SH-SY5Y (cell line): ENCODE results near the gene DOCK2.

Source experiments
- GATA2 ChIP-seq: IDR thresholded peaks from 2 replicates; pipeline ENCODE4 v1.6.1; 2011; ENCODE audit warnings: mild to moderate bottlenecking, low read depth, low read length
- GATA3 ChIP-seq: IDR thresholded peaks from 2 replicates; pipeline ENCODE4 v1.6.1; 2011; ENCODE audit warnings: low read depth, mild to moderate bottlenecking, low read length, moderate library complexity

The DOCK2 gene

DNA sequence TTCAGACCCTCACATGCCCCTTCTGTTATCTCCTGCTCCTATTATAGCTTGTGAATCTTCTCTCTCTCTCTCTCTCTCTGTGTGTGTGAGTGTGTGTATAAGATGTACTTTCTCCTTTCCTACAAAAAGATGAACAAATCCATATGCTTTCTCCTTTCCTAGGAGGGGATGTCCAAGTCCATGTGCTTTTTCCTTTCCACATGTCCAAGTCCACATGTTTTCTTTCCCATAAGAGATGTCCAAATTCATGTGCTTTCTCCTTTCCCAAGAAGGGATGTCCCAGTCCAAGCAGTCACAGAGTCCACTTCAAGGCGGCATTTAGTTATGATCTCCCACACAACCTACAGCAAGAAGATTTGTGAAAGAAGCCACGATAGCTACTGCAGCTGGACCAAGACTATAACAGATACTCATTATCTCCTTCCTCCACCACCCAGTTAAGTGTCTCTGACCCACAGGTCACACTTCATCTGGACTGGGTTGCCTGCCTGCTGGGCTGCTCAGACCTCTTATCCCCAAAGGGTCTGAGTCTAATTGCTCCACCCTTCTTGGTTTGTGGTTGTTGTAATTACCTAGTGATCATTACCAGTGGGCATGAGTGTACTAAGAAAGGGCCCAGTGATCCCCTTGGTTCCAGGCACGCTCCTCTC, 450.2 kb downstream of the DOCK2 start:
- no peak for TF ChIP-seq GATA3
- TF ChIP-seq GATA2: no peak

DNA sequence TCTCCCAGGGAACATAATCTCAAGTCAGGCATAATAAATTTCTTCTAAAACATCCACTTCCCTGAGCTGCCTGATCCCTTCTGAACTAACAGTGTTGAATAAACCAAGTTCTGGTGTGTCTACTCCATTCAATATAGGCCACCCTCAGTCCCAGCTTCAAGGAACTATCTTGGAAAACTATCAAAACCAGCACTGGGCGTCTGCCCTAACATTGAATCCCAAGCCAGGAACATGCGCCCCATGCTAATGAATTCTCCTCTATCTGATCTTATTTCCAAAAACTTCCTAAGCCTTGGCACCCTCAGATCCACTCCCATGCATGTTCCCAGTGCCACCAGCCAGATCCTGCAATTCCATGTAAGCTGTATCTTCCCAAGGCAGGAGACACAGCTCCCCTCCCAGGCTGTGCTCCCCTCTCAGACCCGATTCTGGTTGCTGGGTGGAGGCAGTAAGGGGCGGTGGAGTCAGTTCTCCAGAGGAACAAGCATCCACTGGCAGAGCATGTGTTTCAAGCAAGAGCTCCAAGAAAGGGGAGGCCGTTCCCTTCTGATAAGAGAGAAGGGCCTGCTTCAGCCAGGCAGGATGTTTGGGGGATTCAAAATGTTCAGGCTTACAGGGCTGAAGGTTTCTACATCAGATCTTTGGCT, 455.5 kb downstream of the DOCK2 start:
- TF ChIP-seq GATA2 (no peak), GATA3 (no peak)

DNA sequence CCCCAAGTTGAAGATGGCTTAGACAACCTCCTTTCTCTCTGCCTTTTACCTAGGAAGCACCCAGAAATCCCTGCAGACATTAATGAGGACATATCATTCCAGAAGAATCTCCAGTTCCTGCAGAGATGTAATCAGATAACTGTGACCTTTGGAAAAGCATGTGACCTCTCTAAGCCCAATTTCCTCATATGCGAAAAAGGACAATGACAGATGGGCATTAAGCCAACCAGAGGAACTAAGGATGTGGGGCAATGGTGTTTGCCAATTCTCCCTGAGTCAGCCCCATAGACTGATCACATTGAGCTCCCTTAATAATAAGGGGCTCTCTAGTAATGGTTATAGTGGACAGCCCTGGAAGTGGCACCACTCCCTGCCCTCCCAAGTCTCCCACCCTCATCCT, 458.6 kb downstream of the DOCK2 start:
- TF ChIP-seq GATA3 (no peak), GATA2 (no peak)

DNA sequence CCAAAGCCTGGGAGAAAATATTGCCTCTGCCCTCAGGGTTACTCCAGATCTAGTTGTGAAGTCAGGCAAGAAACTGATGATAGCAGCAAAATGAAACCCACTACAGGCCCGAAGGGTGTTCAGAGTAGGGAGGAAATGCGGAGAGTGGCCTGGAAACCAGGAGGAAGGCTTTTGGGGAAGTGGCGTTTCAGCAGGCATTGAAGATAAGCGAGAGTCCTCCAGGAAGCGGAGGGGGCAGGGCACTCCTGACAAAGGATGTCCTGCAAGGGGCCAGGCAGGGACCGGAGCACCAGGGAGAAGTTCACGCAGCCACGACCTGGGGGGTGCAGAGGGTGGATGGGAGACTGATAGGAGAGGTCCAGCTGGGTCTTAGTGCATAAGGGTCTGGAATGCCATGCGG, 460.9 kb downstream of the DOCK2 start:
- TF ChIP-seq GATA2 (no peak), GATA3 (no peak)

DNA sequence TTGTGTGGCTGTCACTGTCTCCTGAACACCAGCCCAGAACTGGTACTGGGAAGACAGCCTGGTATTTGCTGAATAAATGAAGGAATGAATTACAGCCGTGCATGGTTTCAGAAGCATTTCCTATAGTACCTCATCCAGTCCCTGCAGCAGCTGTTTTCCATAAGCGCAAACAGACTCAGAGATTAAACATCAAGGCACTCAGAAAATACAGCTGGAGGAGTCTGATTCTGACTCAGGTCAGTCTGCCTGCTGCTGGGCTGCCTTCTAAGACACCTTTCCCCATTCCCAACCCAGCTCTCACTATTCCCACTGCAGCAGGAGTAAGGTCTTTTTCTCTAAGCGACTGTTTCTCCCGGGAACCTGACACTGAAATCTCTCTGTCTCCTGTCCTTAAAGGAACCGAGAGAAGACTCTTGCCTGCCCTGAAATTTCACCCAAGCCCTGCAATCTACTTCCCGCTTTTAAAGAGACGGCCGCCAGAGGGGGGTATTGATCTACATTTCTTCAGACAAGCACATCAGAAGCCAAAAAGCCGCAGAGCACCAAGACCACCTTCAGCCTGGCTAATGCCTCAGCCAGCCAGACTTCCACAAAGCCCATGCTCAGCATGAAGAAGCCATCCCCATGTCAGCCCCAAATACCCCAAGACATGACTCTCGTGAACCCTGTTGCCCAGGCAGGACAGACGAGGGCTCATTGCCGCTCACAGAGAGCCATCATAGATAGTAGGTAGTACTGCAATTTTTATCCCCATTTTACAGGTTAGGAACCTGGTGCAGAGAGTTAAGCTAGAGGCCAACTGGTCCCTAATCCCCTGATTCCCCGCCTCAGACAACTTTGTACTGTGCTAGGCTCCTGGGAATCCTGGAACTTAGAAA, 463.2 kb downstream of the DOCK2 start:
- TF ChIP-seq GATA3 (no peak), GATA2 (0 out of 2 replicates have a peak, but pooled peaks have one; percentile 20)

DNA sequence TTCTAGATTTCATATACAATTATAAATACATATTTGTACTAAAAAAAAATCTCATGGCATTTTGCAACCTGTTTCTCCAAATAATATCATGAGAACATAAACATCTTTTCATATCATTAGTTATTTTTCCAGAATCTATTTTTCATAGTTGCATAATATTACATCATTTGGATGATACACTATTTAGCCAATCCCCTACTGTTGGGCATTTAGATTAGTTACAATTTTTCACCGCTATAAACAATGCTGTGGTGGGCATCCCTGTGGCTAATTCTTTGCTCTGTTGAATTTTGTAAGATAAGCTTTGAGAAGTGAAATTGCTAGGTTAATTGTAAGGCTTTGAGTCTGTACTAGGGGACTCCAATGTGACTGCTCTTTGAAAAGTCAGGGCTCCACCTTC, 466.4 kb downstream of the DOCK2 start:
- TF ChIP-seq GATA3: no peak
- no peak for TF ChIP-seq GATA2

DNA sequence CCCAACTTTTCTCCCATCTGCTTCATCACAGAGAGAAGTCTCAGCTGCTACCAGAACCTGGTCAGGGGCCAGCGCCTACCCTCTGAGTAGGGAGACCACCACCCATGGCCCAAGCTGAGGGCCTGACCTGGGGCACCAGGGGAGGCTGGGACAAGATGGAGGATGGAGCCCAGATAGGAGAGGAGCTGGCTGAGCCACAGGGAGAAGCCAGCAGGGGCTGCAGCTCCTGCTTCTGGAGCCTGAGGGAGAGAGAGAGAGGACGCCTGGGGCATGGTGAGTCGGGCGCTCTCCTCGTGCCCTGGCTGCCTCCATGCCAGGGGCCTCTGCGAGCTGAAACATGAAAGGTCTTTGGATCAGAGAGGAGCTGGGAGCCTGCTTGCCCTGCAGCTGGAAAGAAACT, 467.2 kb downstream of the DOCK2 start:
- TF ChIP-seq GATA2 (no peak), GATA3 (no peak)

DNA sequence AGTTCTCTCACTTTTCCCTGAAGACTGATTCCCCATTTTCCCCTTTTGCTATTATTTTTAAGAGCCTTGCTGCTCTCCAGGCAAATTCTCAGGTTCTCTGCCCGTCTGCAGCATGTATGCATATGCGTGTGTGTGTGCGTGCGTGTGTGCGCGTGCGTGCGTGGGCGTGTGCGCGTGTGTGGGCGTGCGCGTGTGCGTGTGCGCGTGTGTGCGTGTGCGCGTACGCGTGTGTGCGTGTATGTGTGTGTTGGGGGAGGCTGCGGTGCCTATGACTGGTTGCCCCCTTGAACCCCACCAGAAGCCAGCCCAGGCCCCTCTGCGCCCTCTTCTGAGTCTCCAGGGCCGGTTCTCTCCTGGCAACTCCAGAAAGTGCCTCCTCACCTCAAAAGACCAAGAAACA, 467.6 kb downstream of the DOCK2 start:
- TF ChIP-seq GATA3 (no peak), GATA2 (no peak)

DNA sequence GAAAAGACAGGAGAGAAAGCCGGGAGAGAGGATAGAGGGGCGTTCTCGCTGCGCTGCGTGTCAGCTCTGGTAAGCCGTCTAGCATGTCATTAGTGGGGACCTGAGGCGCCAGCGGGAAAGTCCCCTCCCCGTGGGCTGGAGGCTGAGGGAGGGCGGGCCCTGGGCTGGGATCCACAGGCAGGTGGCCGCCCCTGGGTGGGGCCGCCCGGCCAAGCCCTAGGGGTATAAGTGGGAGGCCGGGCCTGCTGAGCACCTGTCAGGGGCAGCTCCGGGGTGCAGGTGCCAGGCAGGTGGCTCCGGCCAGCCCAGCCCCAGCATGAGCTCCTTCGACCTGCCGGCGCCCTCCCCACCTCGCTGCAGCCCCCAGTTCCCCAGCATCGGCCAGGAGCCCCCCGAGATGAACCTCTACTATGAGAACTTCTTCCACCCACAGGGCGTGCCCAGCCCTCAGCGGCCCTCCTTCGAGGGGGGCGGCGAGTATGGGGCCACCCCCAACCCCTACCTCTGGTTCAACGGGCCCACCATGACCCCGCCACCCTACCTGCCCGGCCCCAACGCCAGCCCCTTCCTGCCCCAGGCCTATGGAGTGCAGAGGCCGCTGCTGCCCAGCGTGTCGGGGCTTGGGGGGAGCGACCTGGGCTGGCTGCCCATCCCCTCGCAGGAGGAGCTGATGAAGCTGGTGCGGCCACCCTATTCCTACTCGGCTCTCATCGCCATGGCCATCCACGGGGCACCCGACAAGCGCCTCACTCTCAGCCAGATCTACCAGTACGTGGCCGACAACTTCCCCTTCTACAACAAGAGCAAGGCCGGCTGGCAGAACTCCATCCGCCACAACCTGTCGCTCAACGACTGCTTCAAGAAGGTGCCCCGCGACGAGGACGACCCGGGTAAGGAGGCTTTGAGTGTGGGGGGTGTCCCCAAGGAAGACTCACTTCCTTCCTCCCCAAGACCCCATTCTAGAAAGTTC, 468.9 kb downstream of the DOCK2 start, which contains the start of gene FOXI1:
TSS of gene FOXI1 (plus strand) at position 256 of the 970 bp plus-strand sequence. CDS start at position 317, 61 bp downstream.
- no peak for TF ChIP-seq GATA3
- no peak for TF ChIP-seq GATA2

DNA sequence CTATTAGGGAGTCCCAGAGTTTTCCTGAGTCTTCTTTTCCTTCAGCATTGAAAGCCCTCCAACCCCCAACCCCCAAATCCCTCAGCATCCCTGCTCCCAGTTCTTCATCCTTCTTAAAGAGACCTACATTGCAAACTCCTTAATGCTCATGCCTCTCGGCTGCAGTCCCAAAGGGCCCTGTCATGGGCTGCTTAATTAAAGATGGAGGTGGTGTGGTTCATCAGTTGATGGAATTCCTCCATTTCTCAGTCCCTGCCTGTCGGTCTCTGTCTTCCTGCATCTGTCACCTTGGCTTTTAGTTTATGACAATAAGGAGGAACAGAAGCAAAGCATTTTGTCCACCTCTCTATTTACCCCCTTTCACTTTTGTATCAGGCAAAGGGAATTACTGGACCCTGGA, 470.6 kb downstream of the DOCK2 start:
- TF ChIP-seq GATA3: no peak
- no peak for TF ChIP-seq GATA2

DNA sequence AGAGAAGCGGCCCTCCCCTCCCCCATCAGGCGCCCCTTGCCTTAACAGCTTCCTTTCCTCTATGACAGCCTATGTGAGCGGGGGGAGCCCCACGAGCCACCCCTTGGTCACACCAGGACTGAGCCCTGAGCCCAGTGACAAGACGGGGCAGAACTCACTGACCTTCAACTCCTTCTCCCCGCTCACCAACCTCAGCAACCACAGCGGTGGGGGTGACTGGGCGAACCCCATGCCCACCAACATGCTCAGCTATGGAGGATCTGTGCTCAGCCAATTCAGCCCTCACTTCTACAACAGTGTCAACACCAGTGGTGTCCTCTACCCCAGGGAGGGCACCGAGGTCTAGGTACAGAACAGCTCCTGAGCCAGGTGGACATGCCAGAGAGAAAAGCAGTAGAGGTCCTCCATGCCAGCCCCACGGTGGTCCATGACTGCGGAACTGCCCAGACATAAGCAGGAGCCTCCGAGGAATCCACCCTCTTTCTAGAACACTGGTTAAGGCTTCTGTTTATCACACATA, 471.3 kb downstream of the DOCK2 start:
- TF ChIP-seq GATA2 (no peak), GATA3 (no peak)

DNA sequence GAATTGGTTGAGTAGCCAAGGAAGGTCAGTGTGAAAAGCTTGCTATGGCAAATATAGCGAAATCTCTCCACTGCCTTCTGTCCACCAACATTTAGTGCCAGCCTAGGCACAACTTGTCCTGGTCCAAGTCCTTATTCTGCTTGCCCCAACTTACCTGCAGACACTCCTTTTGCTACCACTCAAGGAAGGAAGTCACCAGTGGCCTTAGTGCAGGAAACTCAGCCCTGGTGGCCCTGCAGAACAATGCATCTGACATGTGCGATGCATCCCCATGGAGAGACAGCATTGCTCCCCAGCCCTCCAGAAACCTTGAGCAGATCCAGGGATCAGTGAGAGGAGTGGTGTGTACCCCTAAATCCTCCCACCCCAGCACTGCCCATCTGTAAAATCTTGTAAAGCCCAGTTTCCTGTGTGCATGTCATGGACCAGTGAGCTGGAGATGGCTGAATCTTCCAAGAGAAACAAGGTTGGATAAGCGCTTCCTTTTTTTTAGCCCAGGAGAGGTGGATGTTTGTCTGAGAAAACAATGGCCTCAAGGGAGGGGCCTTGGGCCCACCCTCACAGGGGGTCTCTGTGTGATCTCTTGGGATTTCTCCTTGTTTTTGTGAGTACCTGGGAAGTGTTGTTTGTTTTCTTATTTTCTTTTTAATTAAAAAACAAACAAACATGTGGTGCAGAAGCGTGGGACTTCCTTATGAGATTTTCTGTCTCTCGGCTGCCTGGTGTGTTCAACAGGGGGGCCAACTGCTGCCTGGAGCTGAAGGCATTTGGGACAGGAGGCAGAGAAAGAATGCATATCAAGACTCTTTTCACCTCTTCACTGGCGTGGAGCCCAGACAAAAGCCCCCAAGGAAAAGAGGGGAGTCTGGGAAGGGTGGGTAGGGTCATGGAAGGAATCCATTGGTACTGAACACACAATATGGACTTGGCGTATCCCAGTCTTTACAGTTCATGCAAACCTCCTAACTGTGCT, 472.3 kb downstream of the DOCK2 start:
- TF ChIP-seq GATA3: no peak
- no peak for TF ChIP-seq GATA2
